Measurements from ENCODE around the gene SSB. TPM values are rescaled to one million over a fixed set of nuclear protein-coding genes. Genes with fewer than 3 reads are reported as not detected.

SSB gene
- total and polyA plus RNA-seq, 2 of the 13 experiments (the other 11 are each of a cell fraction or from before 2014, with no cell fraction given): 109 to 208 TPM

DNA sequence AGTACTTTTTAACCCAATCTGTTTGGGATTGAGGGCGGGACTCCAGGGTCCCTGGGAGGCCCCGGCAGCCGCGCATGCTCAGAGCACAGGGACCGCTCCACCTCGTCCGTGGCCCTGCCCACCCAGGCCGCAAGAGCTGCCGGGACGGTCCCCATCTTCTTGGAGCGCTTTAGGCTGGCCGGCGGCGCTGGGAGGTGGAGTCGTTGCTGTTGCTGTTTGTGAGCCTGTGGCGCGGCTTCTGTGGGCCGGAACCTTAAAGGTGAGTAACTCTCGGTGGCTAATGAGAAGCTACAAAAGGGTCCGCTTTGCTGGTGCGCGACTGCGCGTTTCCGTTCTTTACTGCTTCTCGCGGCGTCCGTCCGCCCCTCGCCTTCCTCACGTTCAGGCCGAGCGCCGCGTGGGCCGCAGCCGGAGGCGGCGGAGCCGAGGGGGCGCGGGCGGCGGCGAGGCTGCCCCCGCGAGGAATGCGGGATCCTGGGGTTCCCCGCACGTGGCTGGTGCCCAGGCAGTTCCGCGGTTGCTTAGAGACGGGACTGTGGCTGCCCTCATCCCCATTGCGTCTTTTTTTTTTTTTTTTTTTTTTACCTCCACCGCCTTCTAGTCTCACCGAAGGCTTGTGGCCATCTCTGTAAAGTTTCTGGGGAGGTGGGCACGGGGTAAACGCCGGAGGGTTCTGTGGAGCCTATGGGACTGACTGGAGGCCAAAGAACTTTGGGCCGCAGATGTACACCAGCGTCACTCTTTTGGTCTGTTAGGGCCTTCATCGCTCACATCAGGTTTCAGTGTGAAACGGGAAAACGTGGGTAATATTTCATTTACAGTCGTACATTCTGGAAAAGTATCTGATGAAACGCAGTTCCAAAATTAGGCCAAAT is at the start of gene SSB (continued):
- TF ChIP-seq, protein P1, sequence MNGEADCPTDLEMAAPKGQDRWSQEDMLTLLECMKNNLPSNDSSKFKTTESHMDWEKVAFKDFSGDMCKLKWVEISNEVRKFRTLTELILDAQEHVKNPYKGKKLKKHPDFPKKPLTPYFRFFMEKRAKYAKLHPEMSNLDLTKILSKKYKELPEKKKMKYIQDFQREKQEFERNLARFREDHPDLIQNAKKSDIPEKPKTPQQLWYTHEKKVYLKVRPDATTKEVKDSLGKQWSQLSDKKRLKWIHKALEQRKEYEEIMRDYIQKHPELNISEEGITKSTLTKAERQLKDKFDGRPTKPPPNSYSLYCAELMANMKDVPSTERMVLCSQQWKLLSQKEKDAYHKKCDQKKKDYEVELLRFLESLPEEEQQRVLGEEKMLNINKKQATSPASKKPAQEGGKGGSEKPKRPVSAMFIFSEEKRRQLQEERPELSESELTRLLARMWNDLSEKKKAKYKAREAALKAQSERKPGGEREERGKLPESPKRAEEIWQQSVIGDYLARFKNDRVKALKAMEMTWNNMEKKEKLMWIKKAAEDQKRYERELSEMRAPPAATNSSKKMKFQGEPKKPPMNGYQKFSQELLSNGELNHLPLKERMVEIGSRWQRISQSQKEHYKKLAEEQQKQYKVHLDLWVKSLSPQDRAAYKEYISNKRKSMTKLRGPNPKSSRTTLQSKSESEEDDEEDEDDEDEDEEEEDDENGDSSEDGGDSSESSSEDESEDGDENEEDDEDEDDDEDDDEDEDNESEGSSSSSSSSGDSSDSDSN (CRISPR knock-in tag; IDR thresholded peaks at IDR 0.05): peak; percentile 93
- 0 out of 2 replicates have a peak, but pooled peaks have one; percentile 65 for TF ChIP-seq FOXC1 (CRISPR knock-in tag; IDR thresholded peaks at IDR 0.05; ENCODE audit: borderline replicate concordance)
- peak; percentile 79; the same call in 1 of the 2 replicates for TF ChIP-seq SNAI1 (CRISPR knock-in tag; IDR thresholded peaks at IDR 0.05; ENCODE audit: borderline replicate concordance)
- peak; percentile 92 for TF ChIP-seq ZNF891 (CRISPR knock-in tag; IDR thresholded peaks at IDR 0.05)
- TF ChIP-seq SP4 (CRISPR knock-in tag; IDR thresholded peaks at IDR 0.05): peak; percentile 73
- peak; percentile 46; the same call in 1 of the 2 replicates for TF ChIP-seq ARNTL (CRISPR knock-in tag; IDR thresholded peaks at IDR 0.05)
- 0 out of 2 replicates have a peak, but pooled peaks have one; percentile 52 for TF ChIP-seq ZMAT3 (CRISPR knock-in tag; conservative IDR thresholded peaks at IDR 0.05)
- TF ChIP-seq ZNF556 (CRISPR knock-in tag; IDR thresholded peaks at IDR 0.05; ENCODE audit: borderline replicate concordance): 0 out of 2 replicates have a peak, but pooled peaks have one; percentile 63
- TF ChIP-seq ZNF782 (CRISPR knock-in tag; IDR thresholded peaks at IDR 0.05; ENCODE audit: borderline replicate concordance): 0 out of 2 replicates have a peak, but pooled peaks have one; percentile 80
- peak; percentile 99 for TF ChIP-seq POLR2AphosphoS5 (IDR thresholded peaks at IDR 0.05; ENCODE audit: low read depth, low read length)
- TF ChIP-seq, protein P2, sequence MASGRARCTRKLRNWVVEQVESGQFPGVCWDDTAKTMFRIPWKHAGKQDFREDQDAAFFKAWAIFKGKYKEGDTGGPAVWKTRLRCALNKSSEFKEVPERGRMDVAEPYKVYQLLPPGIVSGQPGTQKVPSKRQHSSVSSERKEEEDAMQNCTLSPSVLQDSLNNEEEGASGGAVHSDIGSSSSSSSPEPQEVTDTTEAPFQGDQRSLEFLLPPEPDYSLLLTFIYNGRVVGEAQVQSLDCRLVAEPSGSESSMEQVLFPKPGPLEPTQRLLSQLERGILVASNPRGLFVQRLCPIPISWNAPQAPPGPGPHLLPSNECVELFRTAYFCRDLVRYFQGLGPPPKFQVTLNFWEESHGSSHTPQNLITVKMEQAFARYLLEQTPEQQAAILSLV (CRISPR knock-in tag; IDR thresholded peaks at IDR 0.05; ENCODE audit: borderline replicate concordance): peak; percentile 84; the same call in 1 of the 2 replicates
- peak; percentile 73; the same call in 1 of the 2 replicates for TF ChIP-seq CBX5 (CRISPR knock-in tag; IDR thresholded peaks at IDR 0.05; ENCODE audit: borderline replicate concordance)
- TF ChIP-seq ZNF496 (CRISPR knock-in tag; IDR thresholded peaks at IDR 0.05; ENCODE audit: insufficient replicate concordance): no peak
- peak; percentile 24; the same call in 1 of the 2 replicates for TF ChIP-seq NCOA2 (CRISPR knock-in tag; IDR thresholded peaks at IDR 0.05)
- TF ChIP-seq SRF (IDR thresholded peaks at IDR 0.05; ENCODE audit: low read depth, low read length): no peak
- peak; percentile 88 for TF ChIP-seq ZNF143 (CRISPR knock-in tag; IDR thresholded peaks at IDR 0.05)
- TF ChIP-seq ELF4 (CRISPR knock-in tag; IDR thresholded peaks at IDR 0.05; ENCODE audit: borderline replicate concordance): 0 out of 2 replicates have a peak, but pooled peaks have one; percentile 41
- peak; percentile 91 for TF ChIP-seq NFKB2 (CRISPR knock-in tag; IDR thresholded peaks at IDR 0.05; ENCODE audit: borderline replicate concordance)
- TF ChIP-seq, protein P3, sequence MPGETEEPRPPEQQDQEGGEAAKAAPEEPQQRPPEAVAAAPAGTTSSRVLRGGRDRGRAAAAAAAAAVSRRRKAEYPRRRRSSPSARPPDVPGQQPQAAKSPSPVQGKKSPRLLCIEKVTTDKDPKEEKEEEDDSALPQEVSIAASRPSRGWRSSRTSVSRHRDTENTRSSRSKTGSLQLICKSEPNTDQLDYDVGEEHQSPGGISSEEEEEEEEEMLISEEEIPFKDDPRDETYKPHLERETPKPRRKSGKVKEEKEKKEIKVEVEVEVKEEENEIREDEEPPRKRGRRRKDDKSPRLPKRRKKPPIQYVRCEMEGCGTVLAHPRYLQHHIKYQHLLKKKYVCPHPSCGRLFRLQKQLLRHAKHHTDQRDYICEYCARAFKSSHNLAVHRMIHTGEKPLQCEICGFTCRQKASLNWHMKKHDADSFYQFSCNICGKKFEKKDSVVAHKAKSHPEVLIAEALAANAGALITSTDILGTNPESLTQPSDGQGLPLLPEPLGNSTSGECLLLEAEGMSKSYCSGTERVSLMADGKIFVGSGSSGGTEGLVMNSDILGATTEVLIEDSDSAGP (CRISPR knock-in tag; IDR thresholded peaks at IDR 0.05; ENCODE audit: borderline replicate concordance): peak; percentile 76; the same call in 1 of the 2 replicates

All from HepG2 (cell line).